ENCODE results near the gene AFP.

Gene AFP

GRCh38 chr4:73439445-73439844 lies 3.4 kb downstream of the AFP start:
- no peak for DNase-seq

DNA sequence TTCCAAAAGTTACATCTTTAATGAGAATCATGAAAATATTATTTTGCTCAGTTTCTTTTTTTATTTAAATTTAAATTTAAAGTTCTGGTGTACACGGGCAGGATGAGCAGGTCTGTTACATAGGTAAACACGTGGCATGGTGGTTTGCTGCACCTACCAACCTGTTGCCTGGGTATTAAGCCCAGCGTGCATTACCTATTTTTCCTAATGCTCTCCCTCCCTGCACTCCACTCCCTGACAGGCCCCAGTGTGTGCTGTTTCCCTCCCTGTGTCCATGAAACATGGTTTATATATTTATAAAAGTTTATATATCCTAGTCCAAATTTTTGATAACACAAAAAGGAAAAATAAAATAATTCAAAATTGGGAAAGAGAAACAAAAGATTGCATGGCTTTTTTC lies 4.0 kb downstream of the AFP start:
- DNase-seq: no peak

GRCh38 chr4:73440653-73441052 lies 4.6 kb downstream of the AFP start:
- DNase-seq: no peak

- no peak for DNase-seq
Observed at GRCh38 chr4:73442275-73442674, 6.3 kb downstream of the AFP start.

GRCh38 chr4:73443224-73443623 lies 7.2 kb downstream of the AFP start:
- DNase-seq: no peak

- DNase-seq: no peak
Observed at GRCh38 chr4:73445383-73446335, 9.6 kb downstream of the AFP start.

DNA sequence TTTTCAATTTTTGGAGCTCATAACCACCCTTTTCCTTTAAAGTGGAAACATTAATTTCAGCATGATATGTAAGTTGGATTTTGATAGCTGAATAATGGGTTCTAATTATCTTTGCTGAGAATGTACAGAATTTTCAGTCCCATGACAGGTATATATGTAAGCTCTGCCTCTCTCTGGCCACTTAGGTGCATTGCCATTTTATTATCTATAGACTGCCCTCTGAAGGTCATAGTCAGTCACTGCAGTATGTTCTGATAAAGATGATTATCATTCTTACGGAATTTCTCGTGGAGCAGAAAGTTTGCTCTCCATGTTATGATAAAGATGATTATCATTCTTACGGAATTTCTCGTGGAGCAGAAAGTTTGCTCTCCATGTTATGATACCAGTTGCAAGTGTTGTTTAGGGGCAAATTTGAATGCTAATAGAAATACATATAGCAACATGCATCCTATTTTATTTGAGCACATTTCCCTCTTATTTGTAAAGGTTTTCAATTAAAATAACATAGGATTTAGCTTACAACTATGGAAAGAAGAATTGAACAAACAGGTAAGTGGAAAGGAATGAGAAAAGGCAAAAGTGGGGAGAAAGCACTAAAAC lies 10.4 kb downstream of the AFP start:
- no peak for DNase-seq

DNA sequence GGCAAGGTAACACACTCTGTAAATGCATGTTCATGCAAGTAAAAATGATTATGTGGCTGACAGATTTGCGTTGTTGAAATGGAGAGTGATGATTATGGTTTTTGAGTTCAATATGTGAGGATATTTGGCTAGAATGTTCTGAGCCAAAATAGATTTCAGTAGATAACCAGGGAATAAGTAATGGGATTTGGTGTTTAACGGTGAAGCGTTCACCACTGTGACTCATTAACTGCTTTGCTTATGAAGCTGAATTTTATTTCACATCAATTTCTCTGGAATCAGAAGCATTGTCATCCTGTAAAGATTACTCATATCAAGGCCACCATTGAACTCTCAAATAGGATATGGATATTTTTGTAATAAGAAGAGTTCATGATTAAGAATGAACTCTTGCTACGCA lies 11.7 kb downstream of the AFP start:
- DNase-seq: no peak

- no peak for DNase-seq
Observed at GRCh38 chr4:73448448-73449203, 12.6 kb downstream of the AFP start.

GRCh38 chr4:73450398-73451004 lies 14.5 kb downstream of the AFP start:
- DNase-seq: no peak

- DNase-seq: no peak
Observed at GRCh38 chr4:73451404-73451803, 15.4 kb downstream of the AFP start.

GRCh38 chr4:73451981-73452747 lies 16.1 kb downstream of the AFP start:
- no peak for DNase-seq

- no peak for DNase-seq
Observed at GRCh38 chr4:73452953-73453700, 17.1 kb downstream of the AFP start.

DNA sequence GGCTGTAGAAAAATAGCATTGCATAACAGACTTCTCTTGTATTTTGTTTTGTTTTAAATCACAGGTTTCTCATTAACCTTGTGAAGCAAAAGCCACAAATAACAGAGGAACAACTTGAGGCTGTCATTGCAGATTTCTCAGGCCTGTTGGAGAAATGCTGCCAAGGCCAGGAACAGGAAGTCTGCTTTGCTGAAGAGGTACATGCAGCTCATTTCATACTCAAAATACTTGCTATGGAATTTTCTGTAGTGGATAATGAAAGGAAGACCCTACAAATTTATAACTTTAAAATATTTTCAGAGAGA lies 17.6 kb downstream of the AFP start:
- DNase-seq: no peak

GRCh38 chr4:73454920-73455319 lies 18.9 kb downstream of the AFP start:
- DNase-seq: no peak

DNA sequence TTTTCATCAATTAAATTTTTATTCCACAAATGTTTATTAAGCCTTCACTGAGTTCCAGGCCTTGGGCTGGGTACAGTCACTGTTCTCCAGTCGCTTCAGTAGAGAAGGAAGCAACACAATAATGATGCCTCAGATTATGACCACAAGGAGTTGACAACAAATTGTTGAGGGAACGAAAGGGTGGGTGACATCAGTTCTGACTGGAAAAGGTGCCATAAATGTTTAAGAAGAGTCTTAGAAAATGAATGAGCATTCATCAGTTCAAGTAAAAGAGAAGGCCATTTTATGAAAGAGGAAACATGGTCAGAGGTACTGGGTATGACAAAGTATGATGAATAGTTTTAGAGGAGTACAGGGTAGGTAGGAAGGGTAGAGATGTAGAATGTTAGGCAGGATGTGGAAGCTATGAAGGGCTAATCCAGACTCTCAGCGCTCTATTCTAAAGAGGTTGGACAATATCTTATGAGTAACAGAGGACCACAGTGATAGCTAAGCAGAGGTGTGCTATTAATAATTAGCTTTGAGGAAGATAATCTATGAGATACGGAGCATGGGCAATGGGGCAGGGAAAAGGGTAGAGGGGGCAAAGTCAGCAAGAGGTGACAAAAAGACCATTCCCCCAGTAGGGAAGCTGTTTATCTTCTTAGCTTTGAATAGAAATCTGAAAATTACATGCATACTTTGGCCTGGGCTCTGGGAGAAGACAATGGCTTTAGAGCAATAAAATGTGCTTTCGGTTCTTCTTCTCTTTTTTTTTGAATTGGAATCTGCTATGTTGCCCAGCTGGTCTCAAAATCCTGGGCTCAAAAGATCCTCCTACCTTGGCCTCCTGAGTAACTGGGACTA lies 20.4 kb downstream of the AFP start:
- DNase-seq: no peak

DNA sequence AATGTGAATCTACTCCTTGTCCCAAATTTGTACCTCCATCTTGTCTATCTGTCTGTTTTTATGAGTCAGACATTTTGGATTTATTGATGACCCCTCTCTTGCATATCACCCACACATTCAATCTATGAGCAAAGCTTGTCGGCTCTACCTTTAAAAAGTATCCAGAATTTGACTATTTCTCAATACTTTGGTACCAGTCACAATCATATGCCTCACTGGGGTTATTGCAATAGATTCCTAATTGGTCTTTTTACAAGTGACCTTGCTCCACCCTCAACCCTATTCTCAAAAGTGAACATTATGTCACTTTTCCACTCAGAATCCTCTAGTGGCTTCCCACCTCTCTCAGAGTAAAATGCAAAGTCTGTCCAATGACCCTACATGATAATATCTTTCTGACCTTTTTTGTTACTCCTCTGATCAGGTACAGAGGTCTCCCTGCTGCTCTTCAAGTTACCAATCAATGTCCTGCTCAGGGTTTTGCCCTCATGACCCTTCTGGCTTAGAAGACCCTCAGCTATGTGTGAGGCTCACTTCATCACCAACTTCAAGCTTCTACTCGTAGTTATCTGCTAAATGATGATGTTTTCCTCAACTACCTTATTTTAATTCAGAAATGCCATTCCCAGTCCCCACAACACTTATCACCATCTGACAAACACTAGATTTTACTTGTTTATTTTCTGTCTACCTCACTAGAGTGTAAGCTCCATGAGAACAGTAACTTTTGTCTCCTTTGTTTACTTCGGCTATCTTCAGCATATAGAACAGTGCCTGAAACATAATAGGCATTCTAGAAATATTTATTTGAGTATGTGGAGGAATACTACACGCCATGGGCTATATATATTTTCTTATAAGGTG lies 22.4 kb downstream of the AFP start:
- no peak for DNase-seq

GRCh38 chr4:73459048-73459421 lies 23.0 kb downstream of the AFP start:
- no peak for DNase-seq

DNA sequence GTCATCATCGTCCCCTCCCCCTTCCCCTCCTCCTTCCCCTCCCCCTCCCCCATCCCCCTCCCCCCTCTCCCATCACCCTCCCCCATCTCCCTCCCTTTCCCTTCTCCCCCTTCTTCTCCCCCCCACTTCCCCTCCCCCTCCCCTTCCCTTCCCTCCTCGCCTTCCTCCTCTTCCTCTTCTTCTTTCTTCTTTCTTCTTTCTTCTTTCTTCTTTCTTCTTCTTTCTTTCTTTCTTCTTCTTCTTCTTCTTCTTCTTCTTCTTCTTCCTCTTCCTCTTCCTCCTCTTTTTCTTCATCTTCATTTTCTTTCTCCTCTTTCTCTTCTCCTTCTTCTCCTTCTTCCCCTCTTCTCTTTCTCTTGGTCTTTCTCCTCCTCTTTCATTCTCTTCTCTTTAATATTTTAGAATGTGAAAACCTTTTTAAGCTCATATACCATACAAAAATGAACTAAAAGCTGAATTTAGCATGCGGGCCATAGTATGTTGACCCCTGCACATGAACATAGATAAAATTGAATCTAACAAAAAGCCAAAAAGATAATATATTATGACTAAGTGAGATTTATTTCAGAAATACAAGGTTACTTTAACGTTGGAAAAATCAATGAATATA lies 25.0 kb downstream of the AFP start:
- DNase-seq: no peak

GRCh38 chr4:73468170-73468569 lies 32.1 kb downstream of the AFP start:
- no peak for DNase-seq
